Measurements from ENCODE around the gene TOP3B.

DNA sequence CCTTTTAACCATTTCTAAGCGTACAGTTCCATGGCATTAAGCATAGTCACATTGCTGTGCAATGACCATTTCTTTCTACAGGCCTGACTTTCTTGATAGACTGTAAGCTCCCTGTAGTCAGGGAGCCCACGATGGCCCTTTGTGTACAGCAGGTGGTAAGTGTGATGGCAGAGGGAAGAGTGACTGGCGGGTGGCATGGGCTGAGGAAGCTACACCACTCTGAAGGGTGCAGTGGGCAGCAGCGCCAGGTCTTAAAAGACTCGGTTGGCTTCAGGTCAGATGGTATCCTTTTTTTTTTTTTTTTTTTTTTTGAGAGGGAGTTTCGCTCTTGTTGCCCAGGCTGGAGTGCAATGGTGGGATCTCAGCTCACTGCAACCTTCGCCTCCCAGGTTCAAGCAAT is 31.5 kb downstream of the TOP3B start:
- no peak for TF ChIP-seq POLR2A (IDR thresholded peaks at IDR 0.05)
- TF ChIP-seq, protein P1, sequence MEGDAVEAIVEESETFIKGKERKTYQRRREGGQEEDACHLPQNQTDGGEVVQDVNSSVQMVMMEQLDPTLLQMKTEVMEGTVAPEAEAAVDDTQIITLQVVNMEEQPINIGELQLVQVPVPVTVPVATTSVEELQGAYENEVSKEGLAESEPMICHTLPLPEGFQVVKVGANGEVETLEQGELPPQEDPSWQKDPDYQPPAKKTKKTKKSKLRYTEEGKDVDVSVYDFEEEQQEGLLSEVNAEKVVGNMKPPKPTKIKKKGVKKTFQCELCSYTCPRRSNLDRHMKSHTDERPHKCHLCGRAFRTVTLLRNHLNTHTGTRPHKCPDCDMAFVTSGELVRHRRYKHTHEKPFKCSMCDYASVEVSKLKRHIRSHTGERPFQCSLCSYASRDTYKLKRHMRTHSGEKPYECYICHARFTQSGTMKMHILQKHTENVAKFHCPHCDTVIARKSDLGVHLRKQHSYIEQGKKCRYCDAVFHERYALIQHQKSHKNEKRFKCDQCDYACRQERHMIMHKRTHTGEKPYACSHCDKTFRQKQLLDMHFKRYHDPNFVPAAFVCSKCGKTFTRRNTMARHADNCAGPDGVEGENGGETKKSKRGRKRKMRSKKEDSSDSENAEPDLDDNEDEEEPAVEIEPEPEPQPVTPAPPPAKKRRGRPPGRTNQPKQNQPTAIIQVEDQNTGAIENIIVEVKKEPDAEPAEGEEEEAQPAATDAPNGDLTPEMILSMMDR (IDR thresholded peaks at IDR 0.05): no peak

Measured in right lobe of liver (tissue), 4 donors.